WERI-Rb-1 (cell line): ENCODE measurements around the gene WDFY2.

Experiments used
- DNase-seq: peaks from one replicate; pipeline ENCODE4 v3.0.0-alpha.2; 2020
- H3K27ac ChIP-seq: fragments of 250-450 bp; sonication (Bioruptor Pico); 2 replicates; pipeline ENCODE4 v1.5.1; 2020; ENCODE audit warnings: mild to moderate bottlenecking, moderate library complexity
- H3K27me3 ChIP-seq: fragments of 250-450 bp; sonication (Bioruptor Pico); 2 replicates; pipeline ENCODE4 v1.5.1; 2021; ENCODE audit warnings: mild to moderate bottlenecking, low read depth, moderate library complexity; ENCODE audit not compliant: insufficient read depth, severe bottlenecking
- H3K36me3 ChIP-seq: fragments of 250-450 bp; sonication (Bioruptor Pico); 2 replicates; pipeline ENCODE4 v1.5.1; 2020; ENCODE audit warnings: mild to moderate bottlenecking, moderate library complexity
- H3K4me3 ChIP-seq: 2 replicates; pipeline ENCODE4 v1.5.1; 2011; ENCODE audit warnings: low read depth, mild to moderate bottlenecking, control low read depth, low read length
- H3K9me3 ChIP-seq: fragments of 250-450 bp; sonication (Bioruptor Pico); 2 replicates; pipeline ENCODE4 v1.5.1; 2021; ENCODE audit warnings: mild to moderate bottlenecking, moderate library complexity; ENCODE audit not compliant: severe bottlenecking
- TF ChIP-seq, protein P1 (sequence below): IDR thresholded peaks from 2 replicates; pipeline ENCODE4 v1.5.1; 2011; ENCODE audit warnings: low read depth, mild to moderate bottlenecking, control low read depth, inconsistent platforms, low read length

WDFY2 gene

DNA sequence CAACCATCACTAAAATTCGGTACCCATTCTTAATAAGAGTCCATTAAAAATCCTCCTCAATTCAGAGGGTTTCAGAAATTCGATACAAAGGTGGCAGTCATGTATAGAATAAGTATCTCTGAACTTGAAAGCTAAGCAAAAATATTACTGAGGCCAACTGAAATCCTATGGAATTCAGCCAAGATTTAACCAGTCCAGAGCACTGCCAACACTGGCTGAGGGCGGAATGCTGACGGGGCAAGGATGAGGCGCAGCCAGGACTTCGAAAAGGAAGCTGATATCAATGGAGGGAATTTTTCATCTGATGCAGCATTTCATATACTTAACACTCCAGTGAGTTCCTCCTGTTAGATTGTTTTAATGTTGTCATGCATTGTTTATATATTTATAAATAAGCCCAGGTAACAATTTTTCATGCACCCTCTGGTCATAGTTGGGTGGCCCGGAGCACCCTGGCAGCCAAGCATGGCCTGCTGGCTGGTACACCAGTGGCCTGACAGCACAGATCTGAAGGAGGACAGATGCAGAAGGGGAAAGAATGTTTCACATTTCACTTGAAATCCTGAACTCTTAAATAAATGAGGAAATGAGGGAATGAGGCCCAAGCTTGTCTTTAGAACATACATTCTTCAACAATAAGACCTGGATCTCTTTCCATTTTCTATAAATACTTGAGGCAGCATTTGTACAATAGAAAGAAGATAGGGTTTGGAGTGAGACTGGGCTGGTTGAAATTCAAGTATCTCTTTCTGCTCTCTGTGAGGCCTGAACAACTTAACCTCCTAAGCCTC, 41.5 kb downstream of the WDFY2 start:
- Histone ChIP-seq H3K27me3 (no peaks in the 10 kb centered on the region), H3K36me3 (no peaks in the 10 kb centered on the region), H3K4me3 (no peak overlapping the region), H3K27ac (no peak overlapping the region), H3K9me3 (no peaks in the 10 kb centered on the region)
- TF ChIP-seq, protein P1, sequence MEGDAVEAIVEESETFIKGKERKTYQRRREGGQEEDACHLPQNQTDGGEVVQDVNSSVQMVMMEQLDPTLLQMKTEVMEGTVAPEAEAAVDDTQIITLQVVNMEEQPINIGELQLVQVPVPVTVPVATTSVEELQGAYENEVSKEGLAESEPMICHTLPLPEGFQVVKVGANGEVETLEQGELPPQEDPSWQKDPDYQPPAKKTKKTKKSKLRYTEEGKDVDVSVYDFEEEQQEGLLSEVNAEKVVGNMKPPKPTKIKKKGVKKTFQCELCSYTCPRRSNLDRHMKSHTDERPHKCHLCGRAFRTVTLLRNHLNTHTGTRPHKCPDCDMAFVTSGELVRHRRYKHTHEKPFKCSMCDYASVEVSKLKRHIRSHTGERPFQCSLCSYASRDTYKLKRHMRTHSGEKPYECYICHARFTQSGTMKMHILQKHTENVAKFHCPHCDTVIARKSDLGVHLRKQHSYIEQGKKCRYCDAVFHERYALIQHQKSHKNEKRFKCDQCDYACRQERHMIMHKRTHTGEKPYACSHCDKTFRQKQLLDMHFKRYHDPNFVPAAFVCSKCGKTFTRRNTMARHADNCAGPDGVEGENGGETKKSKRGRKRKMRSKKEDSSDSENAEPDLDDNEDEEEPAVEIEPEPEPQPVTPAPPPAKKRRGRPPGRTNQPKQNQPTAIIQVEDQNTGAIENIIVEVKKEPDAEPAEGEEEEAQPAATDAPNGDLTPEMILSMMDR, result no peak
- no peak for DNase-seq

DNA sequence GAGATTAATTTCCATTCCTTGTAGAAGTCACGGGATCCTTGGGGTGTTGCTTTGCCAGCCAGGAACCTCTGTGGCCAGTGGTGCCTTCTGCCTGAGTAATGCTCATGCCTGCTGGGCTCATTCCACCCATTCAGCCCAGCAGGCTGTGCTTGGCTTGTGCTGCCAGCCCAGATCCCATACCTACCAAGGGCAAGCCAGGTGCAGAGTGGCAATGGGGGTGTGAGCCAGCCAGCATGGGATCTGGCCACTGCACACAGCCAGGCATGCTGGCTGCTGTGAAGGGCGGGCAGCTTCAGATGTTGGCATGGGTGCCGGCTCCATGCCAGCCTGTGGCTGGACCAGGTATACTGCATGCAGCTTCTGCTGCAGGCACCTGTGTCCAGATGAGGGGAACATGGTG, 42.5 kb downstream of the WDFY2 start:
- no peak for DNase-seq
- H3K4me3 ChIP-seq, result no peak overlapping the region
- TF ChIP-seq, protein P1, result no peak
- H3K27ac ChIP-seq, result no peak overlapping the region
- H3K36me3 ChIP-seq, result no peaks in the 10 kb centered on the region
- H3K9me3 ChIP-seq, result no peaks in the 10 kb centered on the region
- no peaks in the 10 kb centered on the region for H3K27me3 ChIP-seq

DNA sequence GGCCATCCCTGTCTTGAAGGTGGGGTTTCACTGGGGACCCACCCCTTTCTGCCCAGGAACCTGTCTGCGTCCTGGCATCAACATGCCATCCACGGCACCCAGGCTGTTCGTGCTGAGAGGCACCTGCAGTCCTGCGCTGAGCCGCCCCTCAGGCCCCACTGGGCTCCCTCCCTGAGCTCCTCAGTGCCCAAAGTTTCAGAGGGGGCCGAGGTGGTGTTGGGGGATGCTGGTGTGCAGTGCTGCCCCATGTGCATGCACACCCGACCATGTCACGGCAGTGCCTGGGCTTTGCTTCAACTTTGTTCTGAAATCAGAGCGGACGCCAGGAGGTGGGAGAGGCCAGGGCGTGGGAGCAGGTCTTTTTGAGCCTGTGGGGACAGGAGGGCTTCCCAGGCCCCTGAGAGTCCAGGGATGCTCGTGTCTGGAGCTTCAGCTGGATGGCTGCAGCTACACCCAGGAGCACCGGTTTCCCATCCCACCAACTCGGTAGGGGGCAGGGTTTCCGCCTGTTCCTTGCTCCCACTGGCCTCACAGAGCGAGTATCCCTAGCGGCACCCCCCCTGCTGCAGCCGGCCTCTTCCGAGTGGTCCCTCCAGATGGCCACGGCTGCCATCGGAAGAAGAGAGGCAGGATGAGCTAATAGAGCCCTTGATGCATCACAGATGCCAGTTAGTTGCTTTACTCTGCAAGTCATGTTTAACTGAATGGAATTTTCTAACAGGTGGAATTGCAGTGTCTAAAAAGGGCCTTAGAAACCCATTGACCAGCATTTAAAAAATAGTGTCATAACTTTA, 44.0 kb downstream of the WDFY2 start:
- no peak for DNase-seq
- no peaks in the 10 kb centered on the region for H3K9me3 ChIP-seq
- TF ChIP-seq, protein P1, result no peak

GRCh38 chr13:51629491-51630287, 45.4 kb downstream of the WDFY2 start:
- TF ChIP-seq, protein P1, result no peak
- H3K27ac ChIP-seq, result no peak overlapping the region
- H3K27me3 ChIP-seq, result no peaks in the 10 kb centered on the region
- H3K9me3 ChIP-seq, result no peaks in the 10 kb centered on the region
- DNase-seq, result no peak
- no peaks in the 10 kb centered on the region for H3K36me3 ChIP-seq
- no peak overlapping the region for H3K4me3 ChIP-seq

More for the DNA sequence above, 44.0 kb downstream of the WDFY2 start:
- no peak overlapping the region for H3K4me3 ChIP-seq
- H3K36me3 ChIP-seq, result no peaks in the 10 kb centered on the region
- no peaks in the 10 kb centered on the region for H3K27me3 ChIP-seq
- no peak overlapping the region for H3K27ac ChIP-seq

DNA sequence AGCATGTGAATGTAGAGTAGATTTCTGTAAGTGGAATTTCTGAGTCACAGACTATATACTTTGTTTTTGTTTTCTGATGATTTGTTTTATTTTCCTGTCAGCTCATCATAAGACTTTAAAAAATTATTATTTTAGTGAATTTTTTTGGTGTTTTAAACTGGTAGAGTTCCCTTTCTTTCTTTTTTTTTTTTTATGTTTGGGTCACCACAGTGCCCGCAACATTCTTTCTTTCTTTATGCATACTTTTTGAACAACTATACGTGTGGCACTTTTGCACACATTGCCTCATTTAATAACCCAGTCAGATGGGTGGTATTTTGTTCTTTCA, 46.0 kb downstream of the WDFY2 start:
- no peak for DNase-seq
- Histone ChIP-seq H3K4me3 (no peak overlapping the region), H3K27ac (no peak overlapping the region), H3K27me3 (no peaks in the 10 kb centered on the region), H3K9me3 (no peaks in the 10 kb centered on the region), H3K36me3 (no peaks in the 10 kb centered on the region)
- TF ChIP-seq, protein P1, result no peak
